ENCODE data around the gene SGSM1.

GRCh38 chr22:24945430-24945829 lies 139.4 kb downstream of the SGSM1 start:
- no peak for TF ChIP-seq CTCF (tag by site-specific recombination; IDR thresholded peaks at IDR 0.05)
- no peak for TF ChIP-seq ZNF701 (tag by site-specific recombination; IDR thresholded peaks at IDR 0.05)
- no peak for TF ChIP-seq ZBTB17 (tag by site-specific recombination; IDR thresholded peaks at IDR 0.05)
- TF ChIP-seq ZNF707 (tag by site-specific recombination; IDR thresholded peaks at IDR 0.05), result no peak
- TF ChIP-seq ZNF660 (tag by site-specific recombination; IDR thresholded peaks at IDR 0.05), result no peak
- no peak for TF ChIP-seq ZBTB11 (tag by site-specific recombination; conservative IDR thresholded peaks at IDR 0.05; ENCODE audit: low read depth)
- no peak for TF ChIP-seq FEZF1 (tag by site-specific recombination; IDR thresholded peaks at IDR 0.05)
- TF ChIP-seq ZNF121 (tag by site-specific recombination; IDR thresholded peaks at IDR 0.05), result no peak
- TF ChIP-seq TCF7L2 (IDR thresholded peaks at IDR 0.05; ENCODE audit: borderline replicate concordance, low read depth, low read length), result no peak
